Heart right ventricle (tissue), 16 donors: ENCODE data around the gene LIPG. TPM values are rescaled to one million over a fixed set of nuclear protein-coding genes. Genes with fewer than 3 reads are reported as not detected.

ENCODE experiments used
- ATAC-seq, 8 donors: fragments of 200-7000 bp; cut with Tn5 transposase; one replicate each; pipeline ENCODE4 v1.9.1; 2020; ENCODE audit warnings: mild to moderate bottlenecking in 8 of 8, moderate library complexity in 8 of 8, moderate number of reproducible peaks in 1 of 8
- DNase-seq, 2 donors: peaks; one replicate each; pipeline ENCODE4 v3.0.0-alpha.2; 2020
- H3K27ac ChIP-seq, 10 donors: fragments of 200-600 bp; sonication (generic) in 2 of 10; one replicate each; pipeline versions ENCODE4 v1.5.0 to v1.8.0; 2020 to 2022; ENCODE audit warnings: mild to moderate bottlenecking in 3 of 10
- H3K27me3 ChIP-seq, 7 donors: fragments of 200-600 bp; one replicate each; pipeline ENCODE4 v1.8.0; 2021 to 2022; ENCODE audit warnings: mild to moderate bottlenecking in 2 of 7
- H3K36me3 ChIP-seq, 9 donors: fragments of 200-600 bp; sonication (generic) in 1 of 9; one replicate each; pipeline versions ENCODE4 v1.5.0 to v1.8.0; 2020 to 2022; ENCODE audit warnings: mild to moderate bottlenecking in 2 of 9
- H3K4me1 ChIP-seq, 9 donors: fragments of 200-600 bp; sonication (generic) in 1 of 9; one replicate each; pipeline versions ENCODE4 v1.5.0 to v1.8.0; 2020 to 2022; ENCODE audit warnings: mild to moderate bottlenecking in 4 of 9
- H3K4me3 ChIP-seq, 10 donors: fragments of 200-600 bp; sonication (generic) in 2 of 10; one replicate each; pipeline versions ENCODE4 v1.5.0 to v1.8.0; 2020 to 2022; ENCODE audit warnings: mild to moderate bottlenecking in 7 of 10, moderate library complexity in 2 of 10
- H3K9me3 ChIP-seq, 11 donors: fragments of 200-600 bp in 10 of 11; sonication (generic) in 2 of 11; one replicate each; pipeline versions ENCODE4 v1.5.0 to v1.8.0; 2013 to 2022; ENCODE audit warnings: mild to moderate bottlenecking in 2 of 11, control low read depth in 1 of 11, moderate library complexity in 1 of 11
- CTCF ChIP-seq, 9 donors: fragments of 200-600 bp; sonication (generic) in 2 of 9; IDR thresholded peaks; one replicate each; pipeline versions ENCODE4 v1.5.0 to v1.8.0; 2021 to 2022; ENCODE audit warnings: antibody characterized with exemption in 9 of 9, mild to moderate bottlenecking in 5 of 9, moderate library complexity in 1 of 9
- WGBS, 2 donors: extraction: QIAGEN DNeasy Blood & Tissue Kit; methylation state at CpG; one replicate each; pipeline ENCODE4 v1.1.7; 2013; ENCODE audit warnings: inconsistent platforms in 1 of 2; 5-methylcytosine and 5-hydroxymethylcytosine counted together
- intact Hi-C, 10 donors: fragments of 100-400 bp; cut with DNase I; formaldehyde crosslinking; loops; one replicate each; pipeline versions ENCODE4 v1.11.1 to v1.14.2; 2022
- polyA plus RNA-seq, 2 donors: library from polyadenylated mRNA; stranded (reverse); fragments of 200-250 nt; gene quantifications; one replicate each; pipeline ENCODE4 v1.2.3, GENCODE V29; 2013
- total RNA-seq, 10 donors: library from RNA; stranded (reverse); fragmentation: NEBNext Ultra II Directional in 3 of 10; extraction: Animal tissue kit (Norgen Biotek cat#: 25700) in 3 of 10; gene quantifications; one replicate each; pipeline versions ENCODE4 v1.2.1 to v1.2.4, GENCODE V29; 2021 to 2023
- donor health status: Arrhythmogenic right ventricular cardiomyopathy.
- donor health status: ischemic (EF 13 %, LVEDD 7.1; RV severe dilation, severe dysfunction).
- donor health status: healthy with polysubstance abuse.
- donor health status: DM: no; HTN: yes; CAD: no.
- donor health status: DM: no; HTN: no; CAD: no.
- donor health status: ischemic (EF 25% LVEDD 6.9; RV normal size, moderate dysfunction).
- donor health status: ischemic (EF 25% LVEDD 5.7; RV mildly dilated, moderate dysfunction).
- donor health status: healthy.
- donor health status: DM: yes; HTN: yes; CAD: no.
- donor health status: Ischemic cardiomyopathy.
- donor health status: ischemic (EF 35%, LVEDD 5.7; RV mildly dilated, moderate dysfunction).
- donor health status: nonischemic (EF 11% LVEDD 7.7; RV severe dilation, severe dysfunction).
- donor health status: DM: yes; HTN: yes; CAD: no.
- donor health status: PGD.
- donor health status: ischemic (EF 29% LVEDD 5.4; RV normal size, mild dysfunction).
- donor health status: nonischemic (EF 23%, LVEDD 6.1; RV moderate dilation, normal function).

The LIPG gene
- total and polyA plus RNA-seq, 12 donors, result 0.07 to 14.0 (median 0.42) TPM; not detected in 3

DNA sequence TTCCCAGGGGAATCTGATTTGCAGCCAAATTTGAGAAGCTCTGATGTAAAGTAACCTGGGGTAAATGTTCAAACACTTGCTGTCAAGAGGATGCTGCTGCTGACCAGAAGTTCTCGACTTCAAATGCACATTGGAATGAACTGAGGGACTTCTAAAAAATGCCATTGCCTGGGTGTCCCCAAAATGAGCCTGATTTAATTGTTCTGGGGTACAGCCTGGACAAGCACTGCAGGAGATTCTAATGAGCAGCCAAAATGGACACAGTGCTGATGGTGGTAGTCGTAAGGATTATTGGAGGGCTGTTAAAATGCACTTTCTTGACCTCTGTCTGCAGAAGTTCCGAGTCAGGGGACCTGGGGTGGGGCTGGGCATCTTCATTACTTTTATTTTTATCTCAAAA lies 49.5 kb downstream of the LIPG start:
- no peak for TF ChIP-seq CTCF (IDR thresholded peaks at IDR 0.05)

GRCh38 chr18:49612515-49613033 lies 50.7 kb downstream of the LIPG start:
- Histone ChIP-seq H3K27me3 (peaks cover 0 to 22% (median 7%) of the 10 kb centered on the region in 7 donors), H3K9me3 (no peaks in the 10 kb centered on the region), H3K27ac (no peak overlapping the region), H3K4me3 (no peak overlapping the region), H3K36me3 (no peaks in the 10 kb centered on the region), H3K4me1 (no peaks in the 10 kb centered on the region)
- intact Hi-C loops, result no loop called here
- 66 to 77% methylated on average over 11 of the region's 11 CpGs for WGBS, 2 donors
- DNase-seq (no peak), ATAC-seq (no peak)
- no peak for TF ChIP-seq CTCF (IDR thresholded peaks at IDR 0.05)

More for the DNA sequence above, 49.5 kb downstream of the LIPG start:
- 88 to 89% methylated on average over 3 of the region's 3 CpGs for WGBS, 2 donors
- ATAC-seq (no peak), DNase-seq (no peak)
- H3K4me1 ChIP-seq, result no peaks in the 10 kb centered on the region
- H3K4me3 ChIP-seq, result no peak overlapping the region
- intact Hi-C loops, result no loop called here
- H3K27me3 ChIP-seq, result peaks cover 0 to 22% (median 7%) of the 10 kb centered on the region in 7 donors
- no peak overlapping the region for H3K27ac ChIP-seq
- H3K36me3 ChIP-seq, result no peaks in the 10 kb centered on the region
- no peaks in the 10 kb centered on the region for H3K9me3 ChIP-seq

GRCh38 chr18:49613141-49613640 lies 51.3 kb downstream of the LIPG start:
- Histone ChIP-seq H3K27me3 (peaks cover 0 to 22% (median 7%) of the 10 kb centered on the region in 7 donors), H3K4me3 (no peak overlapping the region), H3K36me3 (no peaks in the 10 kb centered on the region), H3K9me3 (no peaks in the 10 kb centered on the region), H3K27ac (no peak overlapping the region), H3K4me1 (no peaks in the 10 kb centered on the region)
- 39 to 40% methylated on average over 7 of the region's 7 CpGs for WGBS, 2 donors
- DNase-seq (no peak), ATAC-seq (no peak)
- TF ChIP-seq CTCF (IDR thresholded peaks at IDR 0.05), result no peak
- intact Hi-C loops, result no loop called here

DNA sequence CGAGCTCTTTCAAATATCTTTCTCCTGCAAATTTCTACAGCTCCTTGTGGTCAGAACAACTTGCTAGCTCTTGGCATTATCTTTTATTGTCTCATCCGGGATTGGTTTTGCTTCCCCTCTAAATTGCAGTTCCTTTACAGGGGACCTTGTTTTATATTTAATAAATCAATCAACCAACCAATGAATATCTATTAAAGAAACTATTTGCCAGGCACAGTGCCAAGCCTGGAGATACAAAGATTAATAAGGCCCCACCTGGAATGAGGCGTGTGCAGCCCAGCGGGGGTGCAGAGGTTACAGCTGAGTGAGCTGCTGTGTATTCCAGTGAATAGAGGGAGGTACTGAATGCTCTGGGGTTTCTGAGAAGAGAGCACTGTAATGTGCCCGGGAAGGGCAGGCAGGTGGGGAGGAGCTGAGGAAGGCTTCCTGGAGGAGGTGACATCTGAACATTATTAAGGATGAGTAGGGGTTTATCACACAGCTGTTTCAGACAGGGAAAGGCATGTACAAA lies 51.8 kb downstream of the LIPG start:
- no peak overlapping the region for H3K27ac ChIP-seq
- 57 to 58% methylated on average over 5 of the region's 5 CpGs for WGBS, 2 donors
- no peaks in the 10 kb centered on the region for H3K36me3 ChIP-seq
- H3K4me3 ChIP-seq, result no peak overlapping the region
- no peak for DNase-seq
- intact Hi-C loops, result no loop called here
- H3K9me3 ChIP-seq, result no peaks in the 10 kb centered on the region
- peaks cover 0 to 22% (median 7%) of the 10 kb centered on the region in 7 donors for H3K27me3 ChIP-seq
- TF ChIP-seq CTCF (IDR thresholded peaks at IDR 0.05), result no peak
- H3K4me1 ChIP-seq, result peaks cover 0 to 3% (median 0%) of the 10 kb centered on the region in 9 donors
- ATAC-seq, result no peak
